Neural cell (in vitro differentiated cells): Measurements from ENCODE around the gene CHTF8. TPM values are rescaled to one million over a fixed set of nuclear protein-coding genes. Genes with fewer than 3 reads are reported as not detected.

ENCODE experiments used
- H2AFZ ChIP-seq: fragments of 200-600, 300-800 bp; sonication (generic), shearing (Covaris generic); 2 replicates; pipeline ENCODE4 v1.6.0; 2014; ENCODE audit warnings: low read depth, mild to moderate bottlenecking, antibody characterized with exemption, low read length, moderate library complexity
- H3F3A ChIP-seq: fragments of 200-600 bp; shearing (Covaris generic); 2 replicates; pipeline ENCODE4 v1.6.1; 2016; ENCODE audit warnings: mild to moderate bottlenecking, moderate library complexity, mixed read lengths, antibody characterized with exemption, low read length; ENCODE audit not compliant: insufficient read depth, poor library complexity, severe bottlenecking
- H3K27ac ChIP-seq: fragments of 200-600, 300-800 bp; sonication (generic), shearing (Covaris generic); 2 replicates; pipeline ENCODE4 v1.5.1; 2014; ENCODE audit warnings: mild to moderate bottlenecking, low read length, moderate library complexity
- H3K27me3 ChIP-seq: fragments of 300-800, 200-600 bp; sonication (generic), shearing (Covaris generic); 2 replicates; pipeline ENCODE4 v1.6.0; 2014; ENCODE audit warnings: mild to moderate bottlenecking, low read depth, low read length, moderate library complexity; ENCODE audit not compliant: insufficient read depth
- H3K36me3 ChIP-seq: fragments of 300-800, 200-600 bp; sonication (generic), shearing (Covaris generic); 2 replicates; pipeline ENCODE4 v1.5.1; 2014; ENCODE audit warnings: mild to moderate bottlenecking, antibody characterized with exemption, low read length, moderate library complexity; ENCODE audit not compliant: insufficient read depth
- H3K4me2 ChIP-seq: fragments of 300-800, 200-600 bp; sonication (generic), shearing (Covaris generic); 2 replicates; pipeline ENCODE4 v1.6.0; 2014; ENCODE audit warnings: mild to moderate bottlenecking, low read length
- H3K4me3 ChIP-seq: fragments of 300-800, 200-600 bp; sonication (generic), shearing (Covaris generic); 2 replicates; pipeline ENCODE4 v1.5.1; 2014; ENCODE audit warnings: mild to moderate bottlenecking, low read length, moderate library complexity
- H3K79me2 ChIP-seq: fragments of 200-600 bp; shearing (Covaris generic); replicated peaks from 2 replicates; pipeline ENCODE4 v1.6.0; 2014; ENCODE audit warnings: mild to moderate bottlenecking, low read length, moderate library complexity; ENCODE audit not compliant: insufficient read depth
- H3K9ac ChIP-seq: fragments of 300-800, 200-600 bp; sonication (generic), shearing (Covaris generic); 2 replicates; pipeline ENCODE4 v1.6.1; 2016; ENCODE audit warnings: mild to moderate bottlenecking, low read length, mixed read lengths
- H3K9me2 ChIP-seq: fragments of 200-600 bp; shearing (Covaris generic); 2 replicates; pipeline ENCODE4 v1.6.1; 2016; ENCODE audit warnings: mild to moderate bottlenecking, low read length, mixed read lengths; ENCODE audit not compliant: insufficient read depth
- H3K9me3 ChIP-seq: fragments of 200-600, 300-800 bp; sonication (generic), shearing (Covaris generic); 2 replicates; pipeline ENCODE4 v1.6.1; 2016; ENCODE audit warnings: mild to moderate bottlenecking, mixed run types, low read length, moderate library complexity, mixed read lengths
- H4K20me1 ChIP-seq: fragments of 200-600 bp; shearing (Covaris generic); 2 replicates; pipeline ENCODE4 v1.6.1; 2016; ENCODE audit warnings: mild to moderate bottlenecking, mixed run types; ENCODE audit not compliant: insufficient read depth
- CTCF ChIP-seq: fragments of 450-650 bp; IDR thresholded peaks from 2 replicates; pipeline ENCODE4 v1.5.1; 2014; ENCODE audit warnings: antibody characterized with exemption, mild to moderate bottlenecking, moderate library complexity; ENCODE audit not compliant: poor library complexity, severe bottlenecking
- EP300 ChIP-seq: fragments of 450-650 bp; conservative IDR thresholded peaks from 2 replicates; pipeline ENCODE4 v1.6.1; 2014; ENCODE audit warnings: antibody characterized with exemption, mild to moderate bottlenecking, moderate library complexity; ENCODE audit not compliant: poor library complexity, severe bottlenecking
- EZH2 ChIP-seq: fragments of 200-600, 300-800 bp; shearing (Covaris generic), sonication (generic); IDR thresholded peaks from 2 replicates; pipeline ENCODE4 v1.6.1; 2014; ENCODE audit warnings: antibody characterized with exemption, low read length, borderline replicate concordance, mild to moderate bottlenecking; ENCODE audit not compliant: insufficient read depth, poor library complexity, severe bottlenecking
- MXI1 ChIP-seq: fragments of 450-650 bp; conservative IDR thresholded peaks from 2 replicates; pipeline ENCODE4 v1.6.1; 2014; ENCODE audit warnings: antibody characterized with exemption, mild to moderate bottlenecking; ENCODE audit not compliant: poor library complexity, severe bottlenecking
- POLR2AphosphoS5 ChIP-seq: IDR thresholded peaks from 2 replicates; pipeline ENCODE4 v1.6.1; 2012
- RAD21 ChIP-seq: fragments of 450-650 bp; conservative IDR thresholded peaks from 2 replicates; pipeline ENCODE4 v1.6.1; 2014; ENCODE audit warnings: antibody characterized with exemption, mild to moderate bottlenecking, moderate library complexity
- SMC3 ChIP-seq: fragments of 450-650 bp; conservative IDR thresholded peaks from 2 replicates; pipeline ENCODE4 v1.6.1; 2014; ENCODE audit warnings: antibody characterized with exemption, mild to moderate bottlenecking, moderate library complexity; ENCODE audit not compliant: poor library complexity
- TAF1 ChIP-seq: IDR thresholded peaks from 2 replicates; pipeline ENCODE4 v1.6.1; 2012; ENCODE audit warnings: low read depth
- polyA plus RNA-seq: library from polyadenylated mRNA; depleted of rRNA; stranded (reverse); fragments of >200 nt; gene quantifications from 2 replicates; pipeline ENCODE4 v1.2.3, GENCODE V29; 2014
- TF ChIP-seq, protein P1 (sequence below): IDR thresholded peaks from 2 replicates; pipeline ENCODE4 v1.6.1; 2012; ENCODE audit warnings: borderline replicate concordance

The CHTF8 gene
- polyA plus RNA-seq, 1 donor from 2014 or later = 109 TPM

DNA sequence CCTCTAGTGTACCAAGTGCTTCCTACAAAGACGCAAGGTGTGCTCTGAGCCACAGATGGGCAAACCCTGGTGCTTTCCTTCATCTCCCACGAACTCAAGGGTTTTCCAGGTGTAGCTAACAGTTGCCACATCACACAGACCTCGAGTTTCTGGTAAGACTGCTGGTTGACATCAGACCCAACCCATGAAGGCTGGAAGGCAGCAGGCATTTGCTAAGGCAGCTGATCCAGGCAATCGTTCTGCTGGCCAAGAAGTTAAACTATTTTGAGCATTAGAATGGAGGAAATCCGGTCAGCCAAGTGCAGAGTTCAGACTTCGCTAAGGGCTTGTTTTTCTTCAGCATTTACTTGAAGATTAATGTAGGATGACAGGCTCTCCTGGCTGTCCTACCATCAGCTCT lies 15.5 kb downstream of the CHTF8 start:
- peaks cover 10% of the 10 kb centered on the region for H3K79me2 ChIP-seq
- H3K9me2 ChIP-seq = no peaks in the 10 kb centered on the region
- no peak overlapping the region for H3K4me2 ChIP-seq
- TF ChIP-seq RAD21 = no peak
- TF ChIP-seq MXI1 = no peak
- TF ChIP-seq EP300 = no peak
- TF ChIP-seq SMC3 = no peak
- TF ChIP-seq, protein P1, sequence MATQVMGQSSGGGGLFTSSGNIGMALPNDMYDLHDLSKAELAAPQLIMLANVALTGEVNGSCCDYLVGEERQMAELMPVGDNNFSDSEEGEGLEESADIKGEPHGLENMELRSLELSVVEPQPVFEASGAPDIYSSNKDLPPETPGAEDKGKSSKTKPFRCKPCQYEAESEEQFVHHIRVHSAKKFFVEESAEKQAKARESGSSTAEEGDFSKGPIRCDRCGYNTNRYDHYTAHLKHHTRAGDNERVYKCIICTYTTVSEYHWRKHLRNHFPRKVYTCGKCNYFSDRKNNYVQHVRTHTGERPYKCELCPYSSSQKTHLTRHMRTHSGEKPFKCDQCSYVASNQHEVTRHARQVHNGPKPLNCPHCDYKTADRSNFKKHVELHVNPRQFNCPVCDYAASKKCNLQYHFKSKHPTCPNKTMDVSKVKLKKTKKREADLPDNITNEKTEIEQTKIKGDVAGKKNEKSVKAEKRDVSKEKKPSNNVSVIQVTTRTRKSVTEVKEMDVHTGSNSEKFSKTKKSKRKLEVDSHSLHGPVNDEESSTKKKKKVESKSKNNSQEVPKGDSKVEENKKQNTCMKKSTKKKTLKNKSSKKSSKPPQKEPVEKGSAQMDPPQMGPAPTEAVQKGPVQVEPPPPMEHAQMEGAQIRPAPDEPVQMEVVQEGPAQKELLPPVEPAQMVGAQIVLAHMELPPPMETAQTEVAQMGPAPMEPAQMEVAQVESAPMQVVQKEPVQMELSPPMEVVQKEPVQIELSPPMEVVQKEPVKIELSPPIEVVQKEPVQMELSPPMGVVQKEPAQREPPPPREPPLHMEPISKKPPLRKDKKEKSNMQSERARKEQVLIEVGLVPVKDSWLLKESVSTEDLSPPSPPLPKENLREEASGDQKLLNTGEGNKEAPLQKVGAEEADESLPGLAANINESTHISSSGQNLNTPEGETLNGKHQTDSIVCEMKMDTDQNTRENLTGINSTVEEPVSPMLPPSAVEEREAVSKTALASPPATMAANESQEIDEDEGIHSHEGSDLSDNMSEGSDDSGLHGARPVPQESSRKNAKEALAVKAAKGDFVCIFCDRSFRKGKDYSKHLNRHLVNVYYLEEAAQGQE = no peak
- no peak for TF ChIP-seq EZH2
- TF ChIP-seq POLR2AphosphoS5 = no peak
- no peak for TF ChIP-seq TAF1
- no peak for TF ChIP-seq CTCF
- H3K4me3 ChIP-seq = no peak overlapping the region
- no peaks in the 10 kb centered on the region for H3F3A ChIP-seq
- peaks cover 8% of the 10 kb centered on the region for H3K36me3 ChIP-seq
- H3K9ac ChIP-seq = no peak overlapping the region
- H3K27ac ChIP-seq = no peak overlapping the region
- H3K27me3 ChIP-seq = no peaks in the 10 kb centered on the region
- no peaks in the 10 kb centered on the region for H4K20me1 ChIP-seq
- H2AFZ ChIP-seq = no peak overlapping the region
- no peaks in the 10 kb centered on the region for H3K9me3 ChIP-seq

DNA sequence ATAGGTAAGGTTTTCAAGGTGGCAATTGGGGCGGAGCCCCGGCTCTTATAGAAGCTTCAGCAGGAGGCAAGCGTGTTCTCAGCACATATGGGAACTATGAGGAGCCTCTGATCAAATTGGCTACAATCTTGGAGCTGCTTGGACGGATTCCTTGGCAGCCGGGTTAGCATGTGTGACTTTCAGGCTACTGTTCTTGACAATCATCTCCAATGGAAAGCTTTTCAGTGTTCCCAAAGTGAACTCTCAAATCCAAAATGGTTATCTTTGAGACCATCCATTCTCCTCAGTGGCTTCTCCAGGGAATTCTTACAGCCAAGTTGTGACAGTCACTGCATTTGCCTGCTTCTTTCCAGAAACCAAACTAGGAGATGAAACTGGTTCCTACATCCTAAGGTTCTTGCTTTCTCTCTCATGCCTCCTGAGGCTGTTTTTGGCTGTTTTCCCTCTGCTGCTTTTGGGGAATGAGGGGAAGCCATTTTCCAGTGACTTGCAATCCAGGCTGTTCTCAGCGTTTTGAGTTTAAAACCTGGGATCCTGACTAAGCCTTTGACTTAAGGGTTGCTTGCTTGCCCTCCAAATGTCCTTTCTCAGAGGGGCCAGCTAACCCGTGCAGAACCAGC lies 16.0 kb downstream of the CHTF8 start:
- Histone ChIP-seq H3K27me3 (no peaks in the 10 kb centered on the region), H4K20me1 (no peaks in the 10 kb centered on the region), H3K36me3 (peaks cover 8% of the 10 kb centered on the region), H2AFZ (no peak overlapping the region), H3K9me3 (no peaks in the 10 kb centered on the region), H3K9ac (no peak overlapping the region), H3F3A (no peaks in the 10 kb centered on the region), H3K9me2 (no peaks in the 10 kb centered on the region), H3K4me2 (no peak overlapping the region), H3K79me2 (peaks cover 13% of the 10 kb centered on the region), H3K4me3 (no peak overlapping the region), H3K27ac (no peak overlapping the region)
- TF ChIP-seq, protein P1 = no peak
- no peak for TF ChIP-seq MXI1
- no peak for TF ChIP-seq EP300
- TF ChIP-seq RAD21 = no peak
- TF ChIP-seq EZH2 = no peak
- no peak for TF ChIP-seq POLR2AphosphoS5
- no peak for TF ChIP-seq SMC3
- no peak for TF ChIP-seq CTCF
- no peak for TF ChIP-seq TAF1
